GM21717 (cell line): ENCODE measurements around the gene MEP1B.
"Not testable (repeated sequence)": the region's sequence is repeated elsewhere in the genome, so short reads cannot be mapped to it uniquely, and the experiment has no call there.

Source experiments
- ATAC-seq: cut with Tn5 transposase; IDR thresholded peaks from one replicate; pipeline ENCODE4 v1.9.1; 2021; ENCODE audit warnings: mild to moderate bottlenecking, moderate library complexity; ENCODE audit not compliant: unreplicated experiment

Gene MEP1B

DNA sequence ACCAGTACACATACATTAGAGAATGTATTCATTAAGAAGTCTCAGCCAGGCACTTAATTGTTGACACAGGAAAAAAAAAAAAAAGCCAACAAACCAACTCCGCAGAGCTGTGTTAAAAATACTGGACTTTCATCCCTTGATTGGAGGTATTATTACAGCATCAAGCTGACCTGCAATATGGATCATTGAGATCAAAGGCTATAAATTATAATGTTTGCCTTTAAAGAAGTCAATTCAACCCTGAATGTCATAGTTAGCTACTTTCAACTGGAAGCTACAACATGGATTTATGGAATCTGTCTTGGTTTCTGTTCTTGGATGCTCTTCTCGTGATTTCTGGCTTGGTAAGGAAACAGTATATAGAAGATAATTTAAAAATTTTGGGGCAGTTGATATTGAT lies at the start of gene MEP1B:
Gene MEP1B (plus strand): TSS at position 250 of the 400 bp plus-strand sequence. CDS start 32 bp downstream, at position 282.
- ATAC-seq, result no peak

DNA sequence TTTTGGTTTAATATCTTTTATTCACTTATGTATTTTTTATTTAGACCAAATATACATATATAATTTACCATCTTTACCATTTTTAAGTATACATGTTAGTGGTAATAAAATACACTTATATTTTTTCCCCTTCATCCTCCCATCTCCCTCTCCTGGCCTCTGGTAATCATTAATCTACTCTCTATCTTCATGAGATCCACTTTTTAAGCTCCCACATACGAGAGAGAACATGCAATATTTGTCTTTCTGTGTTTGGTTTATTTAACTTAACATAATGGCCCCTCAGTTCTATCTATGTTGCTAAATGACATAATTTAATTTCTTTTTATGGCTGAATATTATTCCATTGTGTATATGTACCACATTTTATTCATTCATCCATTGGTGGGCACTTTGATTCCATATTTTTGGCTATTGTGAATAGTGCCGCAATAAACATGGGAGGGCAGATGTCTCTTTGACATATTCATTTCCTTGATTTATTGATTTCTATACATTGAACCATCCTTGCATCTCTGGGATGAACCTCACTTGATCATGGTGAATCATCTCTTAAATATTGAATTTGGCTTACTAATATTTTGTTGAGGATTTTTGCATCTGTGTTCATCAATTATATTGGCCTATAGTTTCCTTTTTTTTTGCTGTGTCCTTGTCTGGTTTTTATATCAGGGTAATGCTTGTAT lies 41.5 kb upstream of the MEP1B start:
- no peak for ATAC-seq

DNA sequence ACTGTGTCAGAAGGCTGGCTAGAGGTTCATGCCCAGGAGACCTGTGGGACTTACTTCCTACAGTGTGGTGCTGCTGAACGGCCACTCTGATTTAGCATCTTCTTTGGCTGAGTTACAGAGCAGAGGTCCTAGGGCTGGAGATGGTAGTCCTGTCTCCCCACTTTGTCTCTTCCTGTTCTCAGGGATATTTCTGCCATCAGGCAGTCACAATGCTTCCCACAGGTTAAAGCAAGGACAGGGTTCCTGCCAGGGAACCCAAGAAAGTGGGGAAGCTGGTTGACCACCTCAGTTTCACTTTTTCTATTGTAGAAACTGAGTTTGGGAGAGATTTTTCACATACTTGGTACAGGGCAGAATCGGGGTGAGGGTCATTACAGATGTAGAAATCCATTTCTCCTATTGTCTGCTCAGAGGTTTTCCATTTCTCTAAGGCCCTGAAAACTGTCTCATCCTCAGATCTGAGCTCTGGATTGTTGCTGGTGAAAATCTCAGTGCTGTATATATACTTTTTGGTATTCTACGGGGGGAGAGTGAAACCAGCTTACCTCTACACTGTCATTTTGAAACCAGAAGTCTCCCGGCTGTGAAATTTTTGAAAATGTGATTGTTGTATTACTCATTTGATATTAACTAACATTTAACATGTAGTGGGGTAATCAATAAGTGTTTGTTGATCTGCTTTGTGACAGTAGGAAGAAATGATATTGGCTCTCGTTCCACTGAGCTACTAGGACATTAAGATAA lies 37.0 kb upstream of the MEP1B start:
- ATAC-seq, result peak; percentile 80

DNA sequence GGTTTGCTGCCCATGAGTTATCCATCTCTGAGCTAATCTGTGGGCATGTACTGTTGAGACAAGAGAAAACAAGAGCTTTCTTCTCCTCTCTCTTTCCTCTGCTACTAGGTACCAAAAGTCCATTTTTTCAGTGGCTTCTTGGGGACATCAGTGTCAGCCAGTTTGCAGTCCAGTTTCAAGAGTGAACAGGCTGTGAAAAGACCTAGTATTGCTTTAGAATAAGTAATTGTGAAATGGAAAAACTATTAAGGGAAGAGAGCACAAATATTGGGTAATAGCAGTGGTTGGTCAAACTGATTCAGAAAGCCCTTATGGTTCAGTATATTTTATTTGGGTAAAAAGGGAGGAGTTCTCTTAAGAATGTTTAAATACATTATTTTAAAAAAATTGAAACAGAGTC lies 33.0 kb upstream of the MEP1B start:
- no peak for ATAC-seq

DNA sequence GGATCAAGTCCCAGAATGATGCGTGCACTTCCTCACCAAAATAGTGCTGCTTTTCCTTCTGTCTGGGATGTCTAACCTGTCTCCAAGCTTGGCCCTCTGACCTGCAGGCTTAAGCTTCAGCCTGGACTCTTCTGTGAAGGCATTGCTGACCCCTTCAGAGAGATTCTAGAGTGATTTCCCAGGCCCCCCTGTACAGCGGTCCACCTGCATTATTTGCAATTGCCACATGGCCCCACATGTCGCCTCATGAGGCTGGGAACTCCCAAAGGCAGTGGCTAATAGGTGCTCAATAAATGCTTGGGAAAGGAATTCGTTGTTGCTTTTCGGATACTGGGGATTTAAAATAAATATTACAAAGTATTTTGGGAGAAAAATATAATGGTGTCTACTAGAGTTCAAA lies 32.3 kb upstream of the MEP1B start:
- ATAC-seq, result no peak

DNA sequence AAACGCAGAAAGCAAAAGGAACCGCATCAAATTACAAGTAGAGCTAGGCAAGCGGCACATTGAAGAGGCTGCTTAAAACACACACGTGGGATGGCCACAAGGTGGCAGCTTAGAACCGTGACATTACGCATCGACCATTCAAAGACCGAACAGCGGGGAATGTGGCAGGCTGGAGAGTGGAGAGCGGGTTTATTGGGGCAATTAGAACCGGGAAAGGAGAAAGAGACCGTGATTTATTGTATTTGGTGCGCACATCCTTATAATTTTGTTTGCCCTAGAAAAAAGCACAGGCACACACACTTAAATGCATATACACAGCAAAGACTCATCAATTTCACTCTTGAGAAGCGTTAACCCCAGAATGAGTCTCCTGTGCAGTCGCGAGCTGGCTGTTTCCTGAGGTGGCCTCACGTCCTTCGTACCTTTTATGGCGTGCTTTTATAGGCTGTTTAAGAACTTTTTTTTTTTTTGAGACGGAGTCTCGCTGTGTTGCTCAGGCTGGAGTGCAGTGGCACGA lies 31.7 kb upstream of the MEP1B start:
- ATAC-seq, result peak; percentile 94

DNA sequence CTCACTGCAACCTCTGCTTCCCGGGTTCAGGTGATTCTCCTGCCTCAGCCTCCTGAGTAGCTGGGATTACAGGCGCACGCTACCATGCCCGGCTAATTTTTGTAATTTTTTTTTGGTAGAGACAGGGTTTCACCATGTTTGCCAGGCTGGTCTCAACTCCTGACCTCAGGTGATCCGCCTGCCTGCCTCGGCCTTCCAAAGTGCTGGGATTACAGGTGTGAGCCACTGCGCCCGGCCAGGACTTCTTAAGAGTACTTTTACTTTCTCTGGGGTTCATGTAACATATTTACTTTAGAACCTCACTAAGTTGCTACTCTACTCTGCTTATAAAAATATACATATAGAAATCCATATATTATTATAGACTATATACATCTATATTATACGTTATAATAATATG lies 31.2 kb upstream of the MEP1B start:
- not testable (repeated sequence) for ATAC-seq

DNA sequence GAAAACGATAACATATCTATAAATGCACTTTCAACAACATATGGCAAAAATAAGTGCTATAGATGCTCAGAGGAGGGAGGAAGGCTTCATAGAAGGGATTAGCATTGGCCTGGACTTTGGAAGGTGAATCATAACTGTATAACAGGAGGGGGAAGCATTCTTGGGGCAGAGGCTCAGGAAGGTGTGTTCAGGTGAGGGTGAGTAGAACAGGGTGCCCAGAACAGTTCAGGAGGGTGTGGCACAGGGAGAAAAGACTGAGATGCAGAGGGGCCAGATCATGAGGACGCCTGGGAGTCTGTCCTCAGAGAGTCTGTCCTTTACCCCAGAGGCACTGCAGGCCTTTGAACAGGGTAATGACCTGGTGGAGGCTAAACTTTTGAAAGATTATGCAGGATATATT lies 29.3 kb upstream of the MEP1B start:
- no peak for ATAC-seq

DNA sequence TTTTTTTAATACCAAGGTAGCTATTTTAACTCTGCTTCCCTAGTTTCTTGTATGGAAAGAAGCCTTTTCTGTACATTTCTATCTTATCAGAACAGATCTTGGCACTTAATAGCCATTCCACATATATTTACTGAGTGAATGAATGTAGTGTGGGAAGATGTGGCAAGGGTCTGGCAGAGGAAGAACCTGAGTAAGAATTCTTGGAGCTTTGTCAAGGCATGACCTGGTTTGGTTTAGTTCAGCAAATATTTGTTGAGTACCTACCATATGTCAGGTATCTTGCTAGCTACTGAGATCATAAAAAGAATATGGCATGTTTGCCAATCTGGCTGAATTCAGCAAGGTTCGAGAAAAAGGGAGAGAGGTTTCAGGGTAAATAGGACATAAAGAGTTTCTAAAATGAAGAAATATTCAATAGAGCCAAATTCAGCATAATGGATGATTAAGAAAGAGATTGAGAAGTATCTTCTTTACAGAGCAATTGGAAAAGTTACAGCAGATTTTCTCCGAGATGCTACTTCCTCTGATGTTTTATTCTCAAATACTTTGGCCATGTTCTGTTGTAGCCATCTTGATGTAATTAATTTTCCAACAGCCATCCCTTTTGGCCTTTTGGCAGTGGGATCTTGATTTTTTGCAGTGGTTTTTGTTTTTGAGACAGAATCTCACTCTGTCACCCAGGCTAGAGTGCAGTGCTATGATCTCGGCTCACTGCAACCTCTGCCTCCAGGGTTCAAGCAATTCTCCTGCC lies 21.7 kb upstream of the MEP1B start:
- ATAC-seq, result no peak

DNA sequence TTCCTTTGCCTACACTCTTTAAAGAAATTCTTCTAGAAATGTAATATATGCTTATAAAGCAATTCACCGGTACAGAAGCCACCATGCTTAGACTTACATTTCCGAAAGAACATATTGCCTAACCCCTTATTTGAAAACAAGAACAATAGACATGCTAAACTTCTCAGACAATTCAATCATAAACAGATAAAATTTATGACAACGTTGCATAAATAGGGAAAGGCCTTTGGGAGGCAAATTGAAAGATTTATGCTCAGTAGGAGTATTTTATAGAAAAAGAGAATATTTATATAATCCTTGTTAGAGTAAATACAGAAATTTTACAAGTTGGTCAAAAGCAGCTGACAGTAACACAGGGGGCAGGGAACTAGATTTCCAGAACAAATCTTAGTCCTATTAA lies 16.2 kb upstream of the MEP1B start:
- no peak for ATAC-seq

DNA sequence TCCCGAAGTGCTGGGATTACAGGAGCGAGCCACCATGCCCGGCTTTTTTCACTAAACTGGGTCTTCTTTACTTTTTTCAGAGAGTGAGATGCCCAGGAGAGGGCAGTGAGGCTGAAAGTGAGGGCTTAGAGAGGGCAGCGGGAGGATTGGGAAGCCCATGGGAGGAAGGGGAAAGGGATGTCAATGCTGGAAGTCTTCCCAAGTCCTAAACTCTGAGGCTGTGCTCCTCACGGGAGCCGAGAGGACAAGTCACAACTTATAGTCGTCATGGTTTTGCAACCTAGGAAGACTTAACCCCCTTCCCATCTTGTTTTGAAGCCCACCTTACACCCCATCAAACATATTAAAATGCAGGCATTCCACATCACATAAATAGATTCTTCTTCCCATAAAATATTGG lies 15.1 kb upstream of the MEP1B start:
- ATAC-seq, result no peak

DNA sequence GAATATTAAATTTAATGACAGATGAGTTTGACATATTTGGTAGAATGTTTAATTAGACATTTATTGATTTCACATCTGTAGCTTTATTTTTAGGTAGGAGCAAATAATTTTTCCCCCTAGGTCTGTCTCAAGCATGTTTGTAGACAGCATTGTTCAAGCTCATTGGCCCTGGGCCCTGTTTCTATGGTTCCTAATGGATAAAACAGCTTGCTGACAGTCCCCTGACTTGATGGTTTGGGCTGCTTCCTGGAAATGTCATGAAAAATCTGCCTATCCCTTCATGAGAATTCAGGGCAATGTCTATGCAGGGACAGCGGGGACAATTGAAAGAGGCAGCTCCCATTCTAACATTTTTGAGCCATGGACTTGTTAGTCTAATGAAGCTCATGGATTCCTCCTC lies 14.6 kb upstream of the MEP1B start:
- ATAC-seq, result no peak

DNA sequence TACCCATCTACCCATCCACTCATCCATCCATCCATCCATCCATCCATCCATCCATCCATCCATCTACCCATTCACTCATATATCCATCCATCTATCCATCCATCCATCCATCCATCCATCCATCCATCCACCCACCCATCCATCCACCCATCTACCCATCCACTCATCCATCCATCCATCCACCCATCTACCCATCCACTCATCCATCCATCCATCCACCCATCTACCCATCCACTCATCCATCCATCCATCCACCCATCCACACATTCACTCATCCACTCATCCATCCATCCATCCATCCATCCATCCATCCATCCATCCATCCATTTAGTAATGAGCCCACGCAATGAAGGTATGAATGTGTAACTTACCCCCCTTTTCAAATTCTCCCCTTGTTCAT lies 13.1 kb upstream of the MEP1B start:
- ATAC-seq, result not testable (repeated sequence)

DNA sequence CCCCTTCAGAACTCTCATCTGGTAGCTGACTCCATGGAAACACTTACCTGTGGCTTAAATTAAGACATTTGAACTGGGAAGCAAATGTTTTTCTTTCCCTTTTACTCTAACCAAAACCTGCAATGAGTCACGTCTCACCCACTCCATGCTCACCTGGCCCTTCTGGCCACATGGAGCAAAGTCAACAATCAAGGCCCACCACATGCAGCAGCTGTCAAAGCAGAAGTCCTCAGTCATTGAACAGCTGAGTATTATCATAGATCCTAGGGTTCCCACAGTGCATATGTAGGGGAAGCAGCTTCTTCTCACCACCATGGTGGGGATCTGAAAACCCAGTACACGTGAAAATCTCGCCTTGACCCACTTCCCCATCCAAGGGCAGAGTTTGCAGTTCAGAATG lies 12.3 kb upstream of the MEP1B start:
- no peak for ATAC-seq

DNA sequence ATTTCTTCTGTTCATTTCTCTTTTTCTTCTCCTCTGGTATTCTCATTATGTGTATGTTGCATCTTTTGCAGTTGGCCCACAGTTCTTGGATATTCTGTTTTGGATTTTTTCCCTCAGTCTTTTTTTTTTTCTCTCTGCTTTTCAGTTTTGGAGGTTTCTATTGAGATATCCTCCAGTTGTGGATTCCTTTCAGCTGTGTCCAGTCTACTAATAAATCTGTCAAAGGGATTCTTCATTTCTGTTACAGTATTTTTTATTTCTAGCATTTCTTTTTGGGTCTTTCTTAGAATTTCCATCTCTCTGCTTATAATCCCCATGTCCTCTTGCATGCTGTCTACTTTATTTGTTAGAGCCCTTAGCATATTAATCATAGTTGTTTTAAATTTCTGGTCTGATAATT lies 6.3 kb upstream of the MEP1B start:
- no peak for ATAC-seq

DNA sequence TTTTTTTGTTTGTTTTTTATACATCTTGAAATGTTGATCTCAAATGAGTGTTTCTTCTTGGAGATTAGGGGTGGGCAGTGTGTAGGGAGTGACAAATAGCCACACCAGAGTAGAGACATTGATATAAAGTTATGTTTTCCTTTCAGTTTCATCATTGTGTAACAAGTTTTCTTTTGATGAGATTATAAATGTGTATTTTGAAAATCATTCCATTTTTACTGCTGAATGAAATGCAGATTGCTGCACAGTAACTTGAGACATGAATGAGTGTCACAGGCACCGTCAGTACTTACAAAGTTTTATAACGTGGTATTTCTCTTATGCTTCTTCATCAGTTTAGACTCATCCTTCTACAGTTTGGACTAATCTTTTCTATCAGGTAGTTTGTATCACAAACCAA lies 370 bp downstream of the MEP1B start:
- no peak for ATAC-seq

DNA sequence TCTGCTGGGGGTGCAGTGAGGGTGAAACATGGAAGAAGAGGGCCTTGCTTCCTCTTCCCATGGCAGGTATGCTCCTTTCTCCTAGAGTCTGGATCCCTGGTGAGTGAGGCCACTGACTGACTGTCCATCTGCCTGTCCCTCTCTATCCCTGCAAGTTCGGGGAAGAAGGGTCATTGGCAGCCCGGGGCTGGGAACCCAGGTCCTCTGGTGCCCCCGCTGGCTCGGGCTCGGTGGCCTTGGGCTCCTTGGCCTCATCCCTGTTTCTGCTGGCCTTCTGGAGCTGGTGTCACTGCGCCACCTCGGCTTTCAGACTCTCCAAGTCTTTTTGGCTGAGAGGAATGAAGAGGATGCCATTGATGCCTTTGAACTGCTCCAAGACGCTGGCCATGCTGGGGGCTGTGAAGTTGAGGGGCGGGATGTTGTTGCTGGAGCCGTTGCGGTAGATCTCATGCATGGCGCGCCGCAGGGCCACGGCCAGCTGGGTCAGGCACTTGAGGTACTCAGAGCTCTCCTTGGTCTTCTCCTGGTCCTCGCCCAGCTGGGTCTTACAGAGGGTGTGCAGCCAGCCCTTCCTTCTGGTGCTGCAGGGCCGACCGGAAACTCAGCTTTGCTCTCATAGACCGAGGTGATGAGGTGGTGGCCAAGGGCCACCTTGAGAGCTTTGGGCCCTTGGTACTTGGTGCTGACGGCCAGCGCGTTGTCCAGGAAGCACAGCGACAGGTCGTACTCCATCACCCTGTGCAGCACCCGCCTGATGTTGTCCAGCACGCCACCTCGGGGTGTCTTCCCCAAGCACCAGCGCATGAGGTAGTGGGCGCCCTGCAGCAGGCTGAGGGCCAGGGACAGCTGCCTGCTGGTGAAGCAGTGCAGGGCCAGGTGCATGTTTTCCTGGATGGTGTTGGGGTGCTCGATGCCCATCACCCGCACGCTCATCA lies 6.3 kb downstream of the MEP1B start:
- ATAC-seq, result no peak

DNA sequence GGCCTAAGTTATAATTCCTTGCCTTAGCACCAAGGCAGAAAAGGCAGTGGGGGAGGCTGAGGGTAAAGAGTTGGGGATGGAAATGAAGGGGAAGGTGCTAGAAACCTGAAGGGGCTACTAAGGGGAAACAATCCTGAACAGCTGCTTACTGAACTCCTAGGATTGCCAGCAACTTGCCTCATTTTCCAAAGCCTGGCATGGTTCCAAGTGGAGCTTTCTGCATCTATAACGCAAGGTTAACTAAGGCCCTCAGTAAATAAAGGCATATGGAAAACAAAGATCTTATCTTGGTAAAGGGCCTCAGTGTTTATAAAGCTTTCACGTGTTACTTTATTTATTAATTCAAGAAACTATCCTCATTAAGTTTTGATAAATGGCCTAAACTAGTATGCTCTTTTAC lies 10.9 kb downstream of the MEP1B start:
- no peak for ATAC-seq

DNA sequence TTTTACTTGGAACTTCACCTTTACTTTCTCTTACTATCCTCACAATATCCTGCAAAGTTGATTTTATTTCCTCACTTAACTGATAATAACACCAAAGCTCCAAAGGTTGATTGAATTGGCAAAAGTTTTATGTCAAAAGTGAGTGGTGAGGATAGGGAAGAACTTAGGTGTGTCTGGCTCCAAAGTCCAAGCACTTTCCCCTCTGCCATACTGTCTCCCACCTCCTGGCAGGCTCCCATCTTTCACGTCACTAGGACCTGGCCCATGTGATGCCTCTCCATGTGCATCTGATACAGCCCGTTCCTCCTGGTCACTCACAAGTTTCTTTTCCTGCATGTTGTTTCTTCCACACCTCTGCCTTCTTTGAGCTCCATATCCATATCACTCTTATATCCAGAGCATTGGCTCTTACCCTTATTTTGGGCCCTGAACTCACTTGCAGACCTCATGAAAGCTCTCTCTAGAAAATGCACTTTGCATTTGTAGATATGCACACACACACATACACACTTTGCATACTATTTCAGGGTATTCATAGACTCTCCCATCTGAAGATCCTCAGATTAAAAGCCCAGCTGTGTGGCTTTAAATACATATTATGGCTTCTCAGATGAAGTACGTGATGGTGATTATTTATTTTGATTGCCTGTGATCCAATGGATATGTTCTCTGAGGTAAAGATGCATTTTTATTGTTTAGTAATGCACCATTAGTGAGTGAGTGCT lies 12.3 kb downstream of the MEP1B start:
- ATAC-seq, result no peak

DNA sequence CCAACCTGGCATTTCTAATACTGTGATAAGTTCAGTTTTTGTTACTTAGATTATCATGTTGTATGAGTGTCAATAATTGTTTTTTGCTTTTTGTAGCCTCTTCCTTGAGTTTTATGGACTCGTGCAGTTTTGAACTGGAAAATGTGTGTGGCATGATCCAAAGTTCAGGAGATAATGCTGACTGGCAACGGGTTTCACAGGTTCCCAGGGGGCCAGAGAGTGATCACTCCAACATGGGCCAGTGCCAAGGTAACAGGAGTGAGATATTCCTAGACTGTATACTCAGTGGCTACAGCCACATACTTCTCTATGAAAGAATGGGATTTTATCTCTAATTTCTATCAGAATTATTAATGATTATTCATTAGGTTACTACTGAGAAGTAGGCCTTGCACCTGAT lies 18.2 kb downstream of the MEP1B start:
- ATAC-seq, result no peak
